H1 (cell line): ENCODE results near the gene TXLNG. TPM values are rescaled to one million over a fixed set of nuclear protein-coding genes. Genes with fewer than 3 reads are reported as not detected.

Source experiments
- CTCF ChIA-PET: fragments of 300-600 bp; sonication (Branson Sonifier 250); formaldehyde crosslinking; loops from one replicate; lab custom pipeline; 2021; ENCODE audit not compliant: partially characterized antibody; lab: Charles Lee
- POLR2A ChIA-PET: fragments of 300-600 bp; sonication (Branson Sonifier 250); formaldehyde crosslinking; loops from one replicate; lab custom pipeline; 2021; ENCODE audit warnings: inconsistent platforms; ENCODE audit not compliant: partially characterized antibody; lab: Charles Lee
- DNase-seq, 2 experiments: peaks; one replicate each; pipeline versions ENCODE4 v3.0.0 to v3.0.0-alpha.2; 2010 to 2022; ENCODE audit warnings: low spot score in 2 of 2, low read depth in 1 of 2, mixed read lengths in 1 of 2
- FAIRE-seq: peaks from 2 replicates; lab custom pipeline; 2011; peaks lifted over from hg19 to GRCh38; lab: Jason Lieb, UNC
- H2AFZ ChIP-seq: 2 replicates; pipeline ENCODE4 v1.8.1; 2012; ENCODE audit warnings: low read length, inconsistent platforms
- H2AK5ac ChIP-seq: 2 replicates; pipeline ENCODE4 v1.6.1; 2013; ENCODE audit warnings: low read depth, low read length
- H2BK120ac ChIP-seq: replicated peaks from 2 replicates; pipeline ENCODE3; 2013; ENCODE audit warnings: low read depth, low read length, inconsistent platforms
- H2BK12ac ChIP-seq: 2 replicates; pipeline ENCODE4 v1.6.1; 2013; ENCODE audit warnings: low read depth, low read length
- H2BK15ac ChIP-seq: 2 replicates; pipeline ENCODE4 v1.6.1; 2013; ENCODE audit warnings: low read length
- H2BK20ac ChIP-seq: 2 replicates; pipeline ENCODE4 v1.6.1; 2013; ENCODE audit warnings: low read length
- H2BK5ac ChIP-seq: 2 replicates; pipeline ENCODE4 v1.6.1; 2013; ENCODE audit warnings: low read depth, low read length
- H3K14ac ChIP-seq: 2 replicates; pipeline ENCODE4 v1.6.1; 2013; ENCODE audit warnings: inconsistent platforms; ENCODE audit not compliant: insufficient read length
- H3K18ac ChIP-seq: 2 replicates; pipeline ENCODE4 v1.6.1; 2013; ENCODE audit warnings: low read length; ENCODE audit errors: extremely low read depth
- H3K23ac ChIP-seq: 2 replicates; pipeline ENCODE4 v1.6.1; 2013; ENCODE audit warnings: inconsistent platforms; ENCODE audit not compliant: insufficient read length
- H3K23me2 ChIP-seq: 2 replicates; pipeline ENCODE4 v1.6.1; 2013; ENCODE audit warnings: low read depth, low read length
- H3K27ac ChIP-seq: 2 replicates; pipeline ENCODE4 v1.6.1; 2011; ENCODE audit warnings: low read depth, low read length, inconsistent platforms
- H3K27me3 ChIP-seq, 4 experiments: replicated peaks in 1 of 4; 1 replicate in 1 of 4; 2 replicates in 3 of 4; pipeline versions ENCODE4 v1.6.1 to v1.8.1; 2011 to 2013; ENCODE audit warnings: low read length in 3 of 4, mild to moderate bottlenecking in 3 of 4, inconsistent platforms in 2 of 4, mixed read lengths in 2 of 4, moderate library complexity in 1 of 4; ENCODE audit not compliant: control insufficient read depth in 3 of 4, insufficient read depth in 3 of 4; ENCODE audit errors: extremely low read depth in 1 of 4
- H3K36me3 ChIP-seq, 4 experiments: 2 replicates each; pipeline versions ENCODE4 v1.6.1 to v1.8.1; 2011 to 2013; ENCODE audit warnings: mild to moderate bottlenecking in 4 of 4, low read length in 3 of 4, moderate library complexity in 2 of 4, control low read depth in 1 of 4, inconsistent platforms in 1 of 4; ENCODE audit not compliant: insufficient read depth in 4 of 4, control insufficient read depth in 2 of 4
- H3K4ac ChIP-seq: replicated peaks from 2 replicates; pipeline ENCODE3; 2013; ENCODE audit warnings: low read length, low read depth, mixed read lengths, inconsistent platforms; ENCODE audit not compliant: insufficient read length
- H3K4me1 ChIP-seq, 4 experiments: replicated peaks in 1 of 4; 1 replicate in 1 of 4; 2 replicates in 3 of 4; pipeline versions ENCODE4 v1.6.1 to v1.8.1; 2011 to 2013; ENCODE audit warnings: low read length in 3 of 4, inconsistent platforms in 2 of 4, mixed read lengths in 1 of 4; ENCODE audit not compliant: insufficient read depth in 4 of 4, control insufficient read depth in 3 of 4
- H3K4me2 ChIP-seq, 2 experiments: 2 replicates each; pipeline versions ENCODE4 v1.6.1 to v1.8.1; 2011 to 2013; ENCODE audit warnings: low read depth in 2 of 2, low read length in 2 of 2, control low read depth in 1 of 2, inconsistent platforms in 1 of 2, mild to moderate bottlenecking in 1 of 2; ENCODE audit not compliant: insufficient read depth in 1 of 2
- H3K4me3 ChIP-seq, 4 experiments: fragments of 200-600, 300-600 bp in 1 of 4; sonication (generic), shearing (Covaris generic), sonication (Bioruptor Twin) in 1 of 4; 2 replicates each; pipeline versions ENCODE4 v1.5.1 to v1.8.1; 2011 to 2016; ENCODE audit warnings: low read length in 4 of 4, low read depth in 3 of 4, control low read depth in 2 of 4, inconsistent platforms in 2 of 4, mild to moderate bottlenecking in 2 of 4, mixed read lengths in 1 of 4, moderate library complexity in 1 of 4; ENCODE audit not compliant: insufficient read depth in 2 of 4; ENCODE audit errors: extremely low read depth in 1 of 4
- H3K56ac ChIP-seq: replicated peaks from 2 replicates; pipeline ENCODE3; 2013; ENCODE audit warnings: low read depth, mild to moderate bottlenecking, mixed read lengths, low read length, inconsistent platforms; ENCODE audit not compliant: insufficient read length
- H3K79me1 ChIP-seq: 2 replicates; pipeline ENCODE4 v1.6.1; 2013; ENCODE audit warnings: low read depth, low read length, control low read depth
- H3K79me2 ChIP-seq, 2 experiments: 2 replicates each; pipeline versions ENCODE4 v1.6.1 to v1.8.1; 2012 to 2013; ENCODE audit warnings: low read length in 2 of 2, mild to moderate bottlenecking in 2 of 2, inconsistent platforms in 1 of 2; ENCODE audit not compliant: insufficient read depth in 2 of 2, control insufficient read depth in 1 of 2
- H3K9ac ChIP-seq, 4 experiments: replicated peaks in 1 of 4; 1 replicate in 1 of 4; 2 replicates in 3 of 4; pipeline versions ENCODE4 v1.6.1 to v1.8.1; 2011 to 2013; ENCODE audit warnings: low read depth in 3 of 4, low read length in 3 of 4, control low read depth in 2 of 4, mild to moderate bottlenecking in 2 of 4, moderate library complexity in 2 of 4, inconsistent platforms in 1 of 4; ENCODE audit errors: extremely low read depth in 1 of 4
- H3K9me3 ChIP-seq, 2 experiments: 2 replicates each; pipeline versions ENCODE4 v1.6.1 to v1.8.1; 2012 to 2013; ENCODE audit warnings: mild to moderate bottlenecking in 2 of 2, moderate library complexity in 2 of 2, control low read depth in 1 of 2, inconsistent platforms in 1 of 2, low read depth in 1 of 2, low read length in 1 of 2, mixed read lengths in 1 of 2; ENCODE audit not compliant: insufficient read depth in 2 of 2
- H4K20me1 ChIP-seq, 2 experiments: replicated peaks in 1 of 2; 2 replicates each; pipeline versions ENCODE3 to v1.8.1; 2011 to 2013; ENCODE audit warnings: inconsistent platforms in 2 of 2, low read length in 2 of 2, mild to moderate bottlenecking in 1 of 2; ENCODE audit not compliant: insufficient read depth in 2 of 2, control insufficient read depth in 1 of 2
- H4K5ac ChIP-seq: 2 replicates; pipeline ENCODE4 v1.6.1; 2013; ENCODE audit warnings: low read length, low read depth, mixed read lengths, inconsistent platforms; ENCODE audit not compliant: insufficient read length
- H4K8ac ChIP-seq: 2 replicates; pipeline ENCODE4 v1.8.0; 2013; ENCODE audit warnings: mild to moderate bottlenecking, moderate library complexity, low read length, inconsistent platforms; ENCODE audit not compliant: insufficient read depth; ENCODE audit errors: extremely low read depth
- H4K91ac ChIP-seq: replicated peaks from 2 replicates; pipeline ENCODE3; 2013; ENCODE audit warnings: low read length, mixed read lengths, inconsistent platforms; ENCODE audit not compliant: insufficient read length
- CBX5 ChIP-seq: fragments of 300-800, 300-1000 bp; sonication (generic); IDR thresholded peaks from 2 replicates; pipeline ENCODE4 v1.7.1; 2016; ENCODE audit warnings: antibody characterized with exemption, low read length, low read depth
- CTBP2 ChIP-seq: IDR thresholded peaks from 2 replicates; pipeline ENCODE4 v1.7.0; 2011; ENCODE audit warnings: borderline replicate concordance, mild to moderate bottlenecking, moderate library complexity, mixed read lengths, low read length; ENCODE audit not compliant: insufficient read depth, insufficient read length
- RAD21 ChIP-seq, 2 experiments: IDR thresholded peaks in 1 of 2; conservative IDR thresholded peaks in 1 of 2; 2 replicates each; pipeline ENCODE4 v1.6.1; 2011; ENCODE audit warnings: low read depth in 2 of 2, low read length in 2 of 2, improper control_type of control experiment in 1 of 2, inconsistent platforms in 1 of 2, mild to moderate bottlenecking in 1 of 2, moderate library complexity in 1 of 2
- WGBS, 2 experiments: shearing (Covaris generic) in 1 of 2; methylation state at CpG; one replicate each; pipeline versions ENCODE4 v1.1.6 to v1.1.7; 2013 to 2015; ENCODE audit warnings: low lambda C conversion rate in 2 of 2, mixed read lengths in 2 of 2, inconsistent platforms in 1 of 2, low coverage in 1 of 2, missing lambda C conversion rate in 1 of 2; ENCODE audit not compliant: insufficient replicate concordance in 2 of 2, insufficient coverage in 1 of 2, insufficient read length in 1 of 2; ENCODE audit errors: extremely low coverage in 1 of 2, missing lambda C conversion rate in 1 of 2; 5-methylcytosine and 5-hydroxymethylcytosine counted together
- polyA plus RNA-seq, 7 experiments: library from polyadenylated mRNA; depleted of rRNA in 3 of 7; stranded (reverse) in 5 of 7; unstranded in 2 of 7; fragments of >200 nt in 5 of 7; fragments of 200-250 nt in 2 of 7; gene quantifications; 1 replicate in 5 of 7; 2 replicates in 1 of 7; 4 replicates in 1 of 7; pipeline versions ENCODE4 v1.2.1 to v1.2.3, GENCODE V29; 2011 to 2013; ENCODE audit warnings: missing spikeins in 2 of 7, mixed read lengths in 2 of 7
- total RNA-seq: library from RNA; stranded (reverse); fragmentation: NEBNext Ultra II Directional; extraction: Animal tissue kit (Norgen Biotek cat#: 25700); gene quantifications from 2 replicates; pipeline ENCODE4 v1.2.1, GENCODE V29; 2021

Gene TXLNG
- total and polyA plus RNA-seq, 2 of the 8 experiments (the other 6 are each of a cell fraction or from before 2014, with no cell fraction given), result 32.9 to 42.9 TPM

GRCh38 chrX:16797841-16798240, 11.6 kb downstream of the TXLNG start:
- Histone ChIP-seq H2AK5ac (no peak overlapping the region), H3K4me3 (no peak overlapping the region), H2BK20ac (no peak overlapping the region), H3K4me1 (no peaks in the 10 kb centered on the region), H4K20me1 (peaks cover 2 to 3% of the 10 kb centered on the region in 2 experiments), H3K56ac (no peak overlapping the region), H3K4me2 (no peak overlapping the region), H3K4ac (no peak overlapping the region), H2BK120ac (no peak overlapping the region), H3K14ac (no peak overlapping the region), H4K5ac (no peak overlapping the region), H4K91ac (no peak overlapping the region), H2BK15ac (no peak overlapping the region), H3K79me2 (peaks cover 0 to 69% of the 10 kb centered on the region in 2 experiments; a peak in 2 of 4 replicates), H3K23me2 (no peaks in the 10 kb centered on the region), H3K9ac (no peak overlapping the region), H3K9me3 (no peaks in the 10 kb centered on the region), H3K79me1 (no peaks in the 10 kb centered on the region), H4K8ac (no peak overlapping the region), H3K27me3 (no peaks in the 10 kb centered on the region), H3K23ac (no peak overlapping the region), H3K27ac (no peak overlapping the region), H2BK5ac (no peak overlapping the region), H3K36me3 (peaks cover 0 to 32% (median 17%) of the 10 kb centered on the region in 4 experiments; a peak in 5 of 8 replicates), H3K18ac (no peak overlapping the region), H2BK12ac (no peak overlapping the region), H2AFZ (no peak overlapping the region)
- no peak for FAIRE-seq
- 100% methylated on average over 4 of the region's 4 CpGs; no CpG with 5 or more reads in 1 of the 2 experiments for WGBS, 2 experiments
- POLR2A ChIA-PET, result interaction anchor here (1.0 to 3.8 kb wide), 3 partner anchors 10 to 78 kb away, joined by 3 to 12 read pairs (median 3); partner anchors contain the start of gene SYAP1
- no peak for DNase-seq
- CTCF ChIA-PET, result interaction anchor here (0.6 to 1.5 kb wide), 2 partner anchors 10 to 197 kb away, joined by 3 read pairs; no protein-coding TSS in a partner anchor
- TF ChIP-seq CTBP2 (no peak), RAD21 (IDR thresholded peaks at IDR 0.05 in 1 of 2, conservative IDR thresholded peaks at IDR 0.05 in 1 of 2; ENCODE audit: low read depth in 2 of 2, low read length in 2 of 2) (no peak), CBX5 (no peak)
